Epithelial cell of proximal tubule (primary cell): ENCODE results near the gene FAF1. TPM values are rescaled to one million over a fixed set of nuclear protein-coding genes. Genes with fewer than 3 reads are reported as not detected.

ENCODE experiments used
- DNase-seq: peaks from one replicate; pipeline ENCODE4 v3.0.0-alpha.2; 2011; ENCODE audit warnings: low read depth
- H3K4me3 ChIP-seq: 2 replicates; pipeline ENCODE4 v1.5.1; 2011; ENCODE audit warnings: low read depth, mild to moderate bottlenecking, low read length
- CTCF ChIP-seq: conservative IDR thresholded peaks from 2 replicates; pipeline ENCODE4 v1.5.1; 2012; ENCODE audit warnings: low read depth, mild to moderate bottlenecking, low read length
- total RNA-seq: library from RNA; depleted of rRNA; stranded (reverse); fragments of >200 nt; gene quantifications from 2 replicates; pipeline ENCODE4 v1.2.3, GENCODE V29; 2015

FAF1 gene
- total RNA-seq, 1 donor from 2014 or later: 54.1 TPM

GRCh38 chr1:50527249-50527986 is 432.6 kb downstream of the FAF1 start:
- DNase-seq: peak; percentile 48
- no peak overlapping the region for H3K4me3 ChIP-seq
- no peak for TF ChIP-seq CTCF

GRCh38 chr1:50526431-50526830 is 433.6 kb downstream of the FAF1 start:
- TF ChIP-seq CTCF: no peak
- no peak for DNase-seq
- no peak overlapping the region for H3K4me3 ChIP-seq

- H3K4me3 ChIP-seq: no peak overlapping the region
- no peak for DNase-seq
- no peak for TF ChIP-seq CTCF
Observed at GRCh38 chr1:50523548-50523947, 436.5 kb downstream of the FAF1 start.

- no peak for DNase-seq
- H3K4me3 ChIP-seq: no peak overlapping the region
- TF ChIP-seq CTCF: no peak
Observed at GRCh38 chr1:50522691-50523342, 437.2 kb downstream of the FAF1 start.

GRCh38 chr1:50521703-50522102 is 438.4 kb downstream of the FAF1 start:
- TF ChIP-seq CTCF: no peak
- DNase-seq: no peak
- H3K4me3 ChIP-seq: no peak overlapping the region

GRCh38 chr1:50517488-50517887 is 442.6 kb downstream of the FAF1 start:
- TF ChIP-seq CTCF: no peak
- no peak overlapping the region for H3K4me3 ChIP-seq
- DNase-seq: no peak

- no peak overlapping the region for H3K4me3 ChIP-seq
- DNase-seq: no peak
- no peak for TF ChIP-seq CTCF
Observed at GRCh38 chr1:50516056-50516455, 444.0 kb downstream of the FAF1 start.
